ENCODE data around the gene TSC22D3.

DNA sequence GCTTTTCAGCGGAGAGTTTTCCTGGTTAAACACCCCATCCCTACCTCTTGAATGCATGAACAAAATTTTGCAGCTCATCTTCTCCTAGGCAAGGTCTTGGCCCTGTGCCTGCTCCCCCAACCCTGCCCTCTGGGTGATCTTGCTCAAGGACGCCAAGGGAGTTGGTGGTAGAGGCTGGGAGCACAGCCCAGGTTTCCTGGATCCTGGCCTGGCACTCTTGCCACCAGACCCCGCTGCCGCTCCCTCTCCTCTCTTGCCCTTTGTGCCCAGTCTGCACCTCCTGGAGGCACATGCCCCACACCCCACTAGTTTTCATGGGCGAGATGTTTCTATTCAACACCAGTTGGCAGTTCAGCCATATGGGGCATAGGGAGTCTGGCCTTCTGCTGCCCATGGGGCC lies 37.3 kb downstream of the TSC22D3 start:
- no peak for TF ChIP-seq MEF2A (IDR thresholded peaks at IDR 0.05; ENCODE audit: borderline replicate concordance, low read depth)
- TF ChIP-seq, protein P1, sequence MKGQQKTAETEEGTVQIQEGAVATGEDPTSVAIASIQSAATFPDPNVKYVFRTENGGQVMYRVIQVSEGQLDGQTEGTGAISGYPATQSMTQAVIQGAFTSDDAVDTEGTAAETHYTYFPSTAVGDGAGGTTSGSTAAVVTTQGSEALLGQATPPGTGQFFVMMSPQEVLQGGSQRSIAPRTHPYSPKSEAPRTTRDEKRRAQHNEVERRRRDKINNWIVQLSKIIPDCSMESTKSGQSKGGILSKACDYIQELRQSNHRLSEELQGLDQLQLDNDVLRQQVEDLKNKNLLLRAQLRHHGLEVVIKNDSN (IDR thresholded peaks at IDR 0.05; ENCODE audit: borderline replicate concordance, low read depth) = no peak
- TF ChIP-seq FOXJ3 (CRISPR knock-in tag; IDR thresholded peaks at IDR 0.05) = no peak
- TF ChIP-seq, protein P2, sequence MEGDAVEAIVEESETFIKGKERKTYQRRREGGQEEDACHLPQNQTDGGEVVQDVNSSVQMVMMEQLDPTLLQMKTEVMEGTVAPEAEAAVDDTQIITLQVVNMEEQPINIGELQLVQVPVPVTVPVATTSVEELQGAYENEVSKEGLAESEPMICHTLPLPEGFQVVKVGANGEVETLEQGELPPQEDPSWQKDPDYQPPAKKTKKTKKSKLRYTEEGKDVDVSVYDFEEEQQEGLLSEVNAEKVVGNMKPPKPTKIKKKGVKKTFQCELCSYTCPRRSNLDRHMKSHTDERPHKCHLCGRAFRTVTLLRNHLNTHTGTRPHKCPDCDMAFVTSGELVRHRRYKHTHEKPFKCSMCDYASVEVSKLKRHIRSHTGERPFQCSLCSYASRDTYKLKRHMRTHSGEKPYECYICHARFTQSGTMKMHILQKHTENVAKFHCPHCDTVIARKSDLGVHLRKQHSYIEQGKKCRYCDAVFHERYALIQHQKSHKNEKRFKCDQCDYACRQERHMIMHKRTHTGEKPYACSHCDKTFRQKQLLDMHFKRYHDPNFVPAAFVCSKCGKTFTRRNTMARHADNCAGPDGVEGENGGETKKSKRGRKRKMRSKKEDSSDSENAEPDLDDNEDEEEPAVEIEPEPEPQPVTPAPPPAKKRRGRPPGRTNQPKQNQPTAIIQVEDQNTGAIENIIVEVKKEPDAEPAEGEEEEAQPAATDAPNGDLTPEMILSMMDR (IDR thresholded peaks at IDR 0.05) = no peak
- TF ChIP-seq, protein P3, sequence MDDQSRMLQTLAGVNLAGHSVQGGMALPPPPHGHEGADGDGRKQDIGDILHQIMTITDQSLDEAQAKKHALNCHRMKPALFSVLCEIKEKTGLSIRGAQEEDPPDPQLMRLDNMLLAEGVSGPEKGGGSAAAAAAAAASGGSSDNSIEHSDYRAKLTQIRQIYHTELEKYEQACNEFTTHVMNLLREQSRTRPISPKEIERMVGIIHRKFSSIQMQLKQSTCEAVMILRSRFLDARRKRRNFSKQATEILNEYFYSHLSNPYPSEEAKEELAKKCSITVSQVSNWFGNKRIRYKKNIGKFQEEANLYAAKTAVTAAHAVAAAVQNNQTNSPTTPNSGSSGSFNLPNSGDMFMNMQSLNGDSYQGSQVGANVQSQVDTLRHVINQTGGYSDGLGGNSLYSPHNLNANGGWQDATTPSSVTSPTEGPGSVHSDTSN (IDR thresholded peaks at IDR 0.05) = no peak
- TF ChIP-seq YY1 (IDR thresholded peaks at IDR 0.05; ENCODE audit: low read depth) = no peak
- TF ChIP-seq TEAD4 (IDR thresholded peaks at IDR 0.05; ENCODE audit: borderline replicate concordance, insufficient read depth) = no peak
- TF ChIP-seq GABPA (IDR thresholded peaks at IDR 0.05; ENCODE audit: low read depth) = no peak
- TF ChIP-seq, protein P4, sequence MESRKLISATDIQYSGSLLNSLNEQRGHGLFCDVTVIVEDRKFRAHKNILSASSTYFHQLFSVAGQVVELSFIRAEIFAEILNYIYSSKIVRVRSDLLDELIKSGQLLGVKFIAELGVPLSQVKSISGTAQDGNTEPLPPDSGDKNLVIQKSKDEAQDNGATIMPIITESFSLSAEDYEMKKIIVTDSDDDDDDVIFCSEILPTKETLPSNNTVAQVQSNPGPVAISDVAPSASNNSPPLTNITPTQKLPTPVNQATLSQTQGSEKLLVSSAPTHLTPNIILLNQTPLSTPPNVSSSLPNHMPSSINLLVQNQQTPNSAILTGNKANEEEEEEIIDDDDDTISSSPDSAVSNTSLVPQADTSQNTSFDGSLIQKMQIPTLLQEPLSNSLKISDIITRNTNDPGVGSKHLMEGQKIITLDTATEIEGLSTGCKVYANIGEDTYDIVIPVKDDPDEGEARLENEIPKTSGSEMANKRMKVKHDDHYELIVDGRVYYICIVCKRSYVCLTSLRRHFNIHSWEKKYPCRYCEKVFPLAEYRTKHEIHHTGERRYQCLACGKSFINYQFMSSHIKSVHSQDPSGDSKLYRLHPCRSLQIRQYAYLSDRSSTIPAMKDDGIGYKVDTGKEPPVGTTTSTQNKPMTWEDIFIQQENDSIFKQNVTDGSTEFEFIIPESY (IDR thresholded peaks at IDR 0.05; ENCODE audit: borderline replicate concordance, low read depth) = no peak
- TF ChIP-seq POLR2AphosphoS5 (IDR thresholded peaks at IDR 0.05; ENCODE audit: low read depth, low read length) = no peak

Measured in SK-N-SH (cell line).